MCF 10A (cell line): ENCODE results near the gene HSD17B3. TPM values are rescaled to one million over a fixed set of nuclear protein-coding genes. Genes with fewer than 3 reads are reported as not detected.

Experiments
- BruUV-seq: library from RNA; stranded (reverse); fragments of 400-500 nt; replicated peaks from 2 replicates; lab custom pipeline; 2021; lab: Mats Ljungman, UMichigan
- CTCF ChIA-PET: fragments of 300-600 bp; sonication (Branson Sonifier 250); formaldehyde crosslinking; extraction: SDS; loops from one replicate; lab custom pipeline; 2021; ENCODE audit warnings: antibody characterized with exemption, inconsistent platforms; lab: Yijun Ruan, JAX
- POLR2A ChIA-PET: fragments of 300-600, 350-650 bp; sonication (Branson Sonifier 250); formaldehyde crosslinking; extraction: SDS; loops from one replicate; lab custom pipeline; 2020; ENCODE audit warnings: antibody characterized with exemption, inconsistent platforms; lab: Yijun Ruan, JAX
- DNase-seq: peaks from one replicate; pipeline ENCODE4 v3.0.0-alpha.2; 2018; ENCODE audit not compliant: unreplicated experiment
- H3K27ac Mint-ChIP-seq: one replicate; pipeline ENCODE4 v1.8.0; 2022; ENCODE audit warnings: mild to moderate bottlenecking, low read depth, mixed read lengths; ENCODE audit not compliant: unreplicated experiment
- H3K27me3 Mint-ChIP-seq: one replicate; pipeline ENCODE4 v1.8.0; 2022; ENCODE audit warnings: mixed read lengths; ENCODE audit not compliant: insufficient read depth, unreplicated experiment
- H3K36me3 Mint-ChIP-seq: one replicate; pipeline ENCODE4 v1.8.0; 2022; ENCODE audit warnings: mild to moderate bottlenecking, moderate library complexity, mixed read lengths; ENCODE audit not compliant: insufficient read depth, unreplicated experiment
- H3K4me1 Mint-ChIP-seq: one replicate; pipeline ENCODE4 v1.8.0; 2022; ENCODE audit warnings: mixed read lengths; ENCODE audit not compliant: insufficient read depth, unreplicated experiment
- H3K4me3 Mint-ChIP-seq: one replicate; pipeline ENCODE4 v1.8.0; 2022; ENCODE audit warnings: mild to moderate bottlenecking, moderate library complexity, mixed read lengths; ENCODE audit not compliant: unreplicated experiment
- H3K9me3 Mint-ChIP-seq: one replicate; pipeline ENCODE4 v1.8.0; 2022; ENCODE audit warnings: mixed read lengths; ENCODE audit not compliant: unreplicated experiment
- CTCF ChIP-seq: fragments of 200-600 bp; IDR thresholded peaks from one replicate; pipeline ENCODE4 v1.8.0; 2022; ENCODE audit warnings: antibody characterized with exemption, mild to moderate bottlenecking; ENCODE audit not compliant: unreplicated experiment
- intact Hi-C: fragments of 100-400 bp; cut with micrococcal nuclease; formaldehyde crosslinking; loops from 2 replicates; pipeline ENCODE4 v1.14.1; 2022
- total RNA-seq: library from RNA; stranded (reverse); gene quantifications from 2 replicates; pipeline ENCODE4 v1.2.3, GENCODE V29; 2022

The HSD17B3 gene
- total RNA-seq, 1 experiment from 2014 or later: not detected

GRCh38 chr9:96219900-96220257, 82.1 kb downstream of the HSD17B3 start:
- ChIA-PET CTCF (interaction anchor here (0.6 to 1.3 kb wide), 8 partner anchors 8 to 1092 kb away, joined by 3 to 4 read pairs (median 3); no protein-coding TSS in a partner anchor), POLR2A (no interaction called here)
- Mint-ChIP-seq H3K4me1 (peaks cover 4% of the 10 kb centered on the region), H3K9me3 (peaks cover 10% of the 10 kb centered on the region), H3K27ac (no peak overlapping the region), H3K36me3 (no peaks in the 10 kb centered on the region), H3K27me3 (peaks cover 56% of the 10 kb centered on the region), H3K4me3 (no peak overlapping the region)
- DNase-seq: no peak
- no TSS peak for BruUV-seq
- intact Hi-C loops: loop anchor here (2.0 to 5.0 kb wide), 5 partner anchors 493 to 1538 kb away; no protein-coding TSS in a partner anchor
- no peak for TF ChIP-seq CTCF

GRCh38 chr9:96219026-96219899, 82.7 kb downstream of the HSD17B3 start:
- DNase-seq: peak; percentile 9
- no peak overlapping the region for H3K4me3 Mint-ChIP-seq

GRCh38 chr9:96217754-96218693, 84.0 kb downstream of the HSD17B3 start:
- peak; percentile 98 for TF ChIP-seq CTCF
- H3K36me3 Mint-ChIP-seq: no peaks in the 10 kb centered on the region
- peaks cover 4% of the 10 kb centered on the region for H3K4me1 Mint-ChIP-seq
- no peaks in the 10 kb centered on the region for H3K9me3 Mint-ChIP-seq
- peak overlapping the region; percentile 38 for H3K4me3 Mint-ChIP-seq
- ChIA-PET CTCF (interaction anchor here (0.5 to 2.3 kb wide), 46 partner anchors 9 to 1572 kb away, joined by 3 to 12 read pairs (median 3); no protein-coding TSS in a partner anchor), POLR2A (interaction anchor here (0.7 to 1.3 kb wide), 3 partner anchors 364 to 711 kb away, joined by 3 to 4 read pairs (median 4); no protein-coding TSS in a partner anchor)
- BruUV-seq: no TSS peak
- intact Hi-C loops: loop anchor here (2.0 to 5.0 kb wide), 5 partner anchors 491 to 1536 kb away; no protein-coding TSS in a partner anchor
- peaks cover 63% of the 10 kb centered on the region for H3K27me3 Mint-ChIP-seq
- H3K27ac Mint-ChIP-seq: no peak overlapping the region
- DNase-seq: peak; percentile 64

More at GRCh38 chr9:96219026-96219899, 82.7 kb downstream of the HSD17B3 start:
- no TSS peak for BruUV-seq
- H3K27ac Mint-ChIP-seq: no peak overlapping the region
- ChIA-PET CTCF (interaction anchor here (0.5 to 2.3 kb wide), 21 partner anchors 8 to 1557 kb away, joined by 3 to 8 read pairs (median 3); no protein-coding TSS in a partner anchor), POLR2A (no interaction called here)
- intact Hi-C loops: loop anchor here (2.0 to 5.0 kb wide), 5 partner anchors 492 to 1537 kb away; no protein-coding TSS in a partner anchor
- no peaks in the 10 kb centered on the region for H3K36me3 Mint-ChIP-seq
- H3K27me3 Mint-ChIP-seq: peaks cover 62% of the 10 kb centered on the region
- H3K9me3 Mint-ChIP-seq: peaks cover 10% of the 10 kb centered on the region
- TF ChIP-seq CTCF: peak; percentile 44
- peaks cover 4% of the 10 kb centered on the region for H3K4me1 Mint-ChIP-seq
